Psoas muscle (tissue), 8 donors: ENCODE results near the gene CSPG5. TPM values are rescaled to one million over a fixed set of nuclear protein-coding genes. Genes with fewer than 3 reads are reported as not detected.
A peak's percentile ranks its signal among the peaks of the same experiment; 100 is the strongest.

Source experiments
- ATAC-seq, 4 donors: fragments of 200-7000 bp; cut with Tn5 transposase; one replicate each; pipeline ENCODE4 v1.9.1; 2020; ENCODE audit warnings: moderate library complexity in 3 of 4, mild to moderate bottlenecking in 2 of 4
- DNase-seq, 2 donors: peaks; one replicate each; pipeline ENCODE4 v3.0.0-alpha.2; 2020
- H3K27ac ChIP-seq: fragments of 200-600 bp; one replicate; pipeline ENCODE4 v1.8.0; 2022
- H3K27me3 ChIP-seq, 3 donors: fragments of 200-600 bp in 1 of 3; one replicate each; pipeline versions ENCODE4 v1.6.1 to v1.8.0; 2013 to 2022; ENCODE audit warnings: low read length in 2 of 3, mild to moderate bottlenecking in 2 of 3, moderate library complexity in 1 of 3; ENCODE audit not compliant: insufficient read depth in 3 of 3
- H3K36me3 ChIP-seq, 2 donors: fragments of 200-600 bp in 1 of 2; one replicate each; pipeline versions ENCODE4 v1.6.1 to v1.8.0; 2013 to 2022; ENCODE audit warnings: low read depth in 1 of 2, mild to moderate bottlenecking in 1 of 2, moderate library complexity in 1 of 2; ENCODE audit not compliant: insufficient read depth in 1 of 2
- H3K4me1 ChIP-seq: fragments of 200-600 bp; one replicate; pipeline ENCODE4 v1.8.0; 2022
- H3K4me3 ChIP-seq: fragments of 200-600 bp; one replicate; pipeline ENCODE4 v1.8.0; 2022; ENCODE audit warnings: mild to moderate bottlenecking
- H3K9me3 ChIP-seq: fragments of 200-600 bp; one replicate; pipeline ENCODE4 v1.8.0; 2022
- CTCF ChIP-seq: fragments of 200-600 bp; IDR thresholded peaks from one replicate; pipeline ENCODE4 v1.8.0; 2022; ENCODE audit warnings: antibody characterized with exemption
- WGBS, 3 donors: extraction: QIAGEN DNeasy Blood & Tissue Kit; methylation state at CpG; one replicate each; pipeline versions ENCODE4 v1.1.6 to v1.1.7; 2013; 5-methylcytosine and 5-hydroxymethylcytosine counted together
- intact Hi-C, 2 donors: fragments of 100-400 bp; cut with DNase I; formaldehyde crosslinking; loops; one replicate each; pipeline versions ENCODE4 v1.11.0 to v1.14.2; 2022
- polyA plus RNA-seq, 3 donors: library from polyadenylated mRNA; stranded (reverse); fragments of 200-250 nt; gene quantifications; one replicate each; pipeline ENCODE4 v1.2.3, GENCODE V29; 2013
- total RNA-seq, 4 donors: library from RNA; stranded (reverse); fragmentation: NEBNext Ultra II Directional in 2 of 4; extraction: Animal tissue kit (Norgen Biotek cat#: 25700) in 2 of 4; gene quantifications; one replicate each; pipeline versions ENCODE4 v1.2.1 to v1.2.4, GENCODE V29; 2021 to 2023
- donor health status: healthy with polysubstance abuse.
- donor health status: DM: no; HTN: no; CAD: no; lungs with moderate emphysema.
- donor health status: Bipolar disorder and iron deficiency.
- donor health status: healthy.
- donor health status: DM: yes; HTN: yes; CAD: no.
- donor health status: DM: no; HTN: no; CAD: no.
- donor health status: DM: no; HTN: no; CAD: no.
- donor health status: DM: yes; HTN: yes; CAD: no.

CSPG5 gene
- total and polyA plus RNA-seq, 7 donors, result 0.18 to 1.1 (median 0.28) TPM; not detected in 1

GRCh38 chr3:47517937-47518336 is 60.7 kb downstream of the CSPG5 start:
- no peaks in the 10 kb centered on the region for H3K9me3 ChIP-seq
- H3K4me1 ChIP-seq, result no peaks in the 10 kb centered on the region
- no peak for DNase-seq
- no peaks in the 10 kb centered on the region for H3K27me3 ChIP-seq
- ATAC-seq, result no peak
- no peak overlapping the region for H3K4me3 ChIP-seq
- no peak for TF ChIP-seq CTCF
- WGBS, 3 donors, result 93 to 98% (median 96%) methylated on average over 2 of the region's 2 CpGs
- no peaks in the 10 kb centered on the region for H3K36me3 ChIP-seq
- H3K27ac ChIP-seq, result no peak overlapping the region
- intact Hi-C loops, result no loop called here

GRCh38 chr3:47515864-47516319 is 62.8 kb downstream of the CSPG5 start:
- no peaks in the 10 kb centered on the region for H3K4me1 ChIP-seq
- 25 to 31% (median 29%) methylated on average over 5 of the region's 5 CpGs for WGBS, 3 donors
- H3K27me3 ChIP-seq, result no peaks in the 10 kb centered on the region
- peaks cover 0 to 2% of the 10 kb centered on the region in 2 donors for H3K36me3 ChIP-seq
- DNase-seq (no peak), ATAC-seq (no peak)
- H3K27ac ChIP-seq, result no peak overlapping the region
- TF ChIP-seq CTCF, result no peak
- H3K4me3 ChIP-seq, result no peak overlapping the region
- H3K9me3 ChIP-seq, result no peaks in the 10 kb centered on the region
- intact Hi-C loops, result no loop called here

- Histone ChIP-seq H3K27ac (no peak overlapping the region), H3K4me3 (no peak overlapping the region), H3K4me1 (no peaks in the 10 kb centered on the region), H3K27me3 (no peaks in the 10 kb centered on the region), H3K9me3 (no peaks in the 10 kb centered on the region), H3K36me3 (peaks cover 0 to 10% of the 10 kb centered on the region in 2 donors)
- WGBS, 3 donors, result 40 to 53% (median 48%) methylated on average over 5 of the region's 5 CpGs
- ATAC-seq (no peak), DNase-seq (no peak)
- intact Hi-C loops, result no loop called here
- TF ChIP-seq CTCF, result no peak
Observed at GRCh38 chr3:47515100-47515499, 63.6 kb downstream of the CSPG5 start.

- H3K4me1 ChIP-seq, result no peaks in the 10 kb centered on the region
- intact Hi-C loops, result no loop called here
- H3K4me3 ChIP-seq, result peak within 1 kb of the TSS; percentile 84
- WGBS, 3 donors, result 0% methylated on average over 70 to 71 of the region's 71 CpGs
- DNase-seq, result peak; percentile 97 to 99
- no peaks in the 10 kb centered on the region for H3K27me3 ChIP-seq
- H3K27ac ChIP-seq, result peak within 1 kb of the TSS; percentile 96
- H3K36me3 ChIP-seq, result peaks cover 2 to 27% of the 10 kb centered on the region in 2 donors
- ATAC-seq, result peak; percentile 99 to 100 (median 99)
- no peaks in the 10 kb centered on the region for H3K9me3 ChIP-seq
- peak; percentile 30 for TF ChIP-seq CTCF
Observed at GRCh38 chr3:47513125-47513929, 65.3 kb downstream of the CSPG5 start, which contains the start of gene ELP6. ELP6 (minus strand) TSS chr3:47513712; CDS start chr3:47513590, 122 bp downstream.
